ENCODE measurements around the gene SYNPO.

SYNPO gene

GRCh38 chr5:150612905-150613670, 27.4 kb upstream of the SYNPO start:
- no peak overlapping the region for H3K4me3 ChIP-seq (replicated peaks; ENCODE audit: low read depth, low read length)
- DNase-seq (ENCODE audit: extremely low read depth, low read depth), result no peak
- TF ChIP-seq CTCF (IDR thresholded peaks at IDR 0.05; ENCODE audit: low read depth, low read length, missing control alignments), result no peak

- no peak overlapping the region for H3K4me3 ChIP-seq (replicated peaks; ENCODE audit: low read depth, low read length)
- no peak for DNase-seq (ENCODE audit: extremely low read depth, low read depth)
- TF ChIP-seq CTCF (IDR thresholded peaks at IDR 0.05; ENCODE audit: low read depth, low read length, missing control alignments), result peak; percentile 15
These were observed 26.3 kb upstream of the SYNPO start for GRCh38 chr5:150613991-150614660.

GRCh38 chr5:150614661-150615060, 25.8 kb upstream of the SYNPO start:
- no peak for TF ChIP-seq CTCF (IDR thresholded peaks at IDR 0.05; ENCODE audit: low read depth, low read length, missing control alignments)
- no peak for DNase-seq (ENCODE audit: extremely low read depth, low read depth)
- H3K4me3 ChIP-seq (replicated peaks; ENCODE audit: low read depth, low read length), result no peak overlapping the region

GRCh38 chr5:150615141-150615699, 25.2 kb upstream of the SYNPO start:
- no peak for TF ChIP-seq CTCF (IDR thresholded peaks at IDR 0.05; ENCODE audit: low read depth, low read length, missing control alignments)
- no peak for DNase-seq (ENCODE audit: extremely low read depth, low read depth)
- H3K4me3 ChIP-seq (replicated peaks; ENCODE audit: low read depth, low read length), result no peak overlapping the region

- no peak overlapping the region for H3K4me3 ChIP-seq (replicated peaks; ENCODE audit: low read depth, low read length)
- no peak for DNase-seq (ENCODE audit: extremely low read depth, low read depth)
- no peak for TF ChIP-seq CTCF (IDR thresholded peaks at IDR 0.05; ENCODE audit: low read depth, low read length, missing control alignments)
These were observed 24.4 kb upstream of the SYNPO start for GRCh38 chr5:150616024-150616470.

- DNase-seq (ENCODE audit: extremely low read depth, low read depth), result no peak
- no peak for TF ChIP-seq CTCF (IDR thresholded peaks at IDR 0.05; ENCODE audit: low read depth, low read length, missing control alignments)
- no peak overlapping the region for H3K4me3 ChIP-seq (replicated peaks; ENCODE audit: low read depth, low read length)
These were observed 24.0 kb upstream of the SYNPO start for GRCh38 chr5:150616506-150616905.
